Measurements from ENCODE around the gene GPAT2. TPM values are rescaled to one million over a fixed set of nuclear protein-coding genes. Genes with fewer than 3 reads are reported as not detected.
A peak's percentile ranks its signal among the peaks of the same experiment; 100 is the strongest.
"Not testable (repeated sequence)": the region's sequence is repeated elsewhere in the genome, so short reads cannot be mapped to it uniquely, and the experiment has no call there.

Gene GPAT2
- total RNA-seq, 1 donor from 2014 or later, result 0.79 TPM

DNA sequence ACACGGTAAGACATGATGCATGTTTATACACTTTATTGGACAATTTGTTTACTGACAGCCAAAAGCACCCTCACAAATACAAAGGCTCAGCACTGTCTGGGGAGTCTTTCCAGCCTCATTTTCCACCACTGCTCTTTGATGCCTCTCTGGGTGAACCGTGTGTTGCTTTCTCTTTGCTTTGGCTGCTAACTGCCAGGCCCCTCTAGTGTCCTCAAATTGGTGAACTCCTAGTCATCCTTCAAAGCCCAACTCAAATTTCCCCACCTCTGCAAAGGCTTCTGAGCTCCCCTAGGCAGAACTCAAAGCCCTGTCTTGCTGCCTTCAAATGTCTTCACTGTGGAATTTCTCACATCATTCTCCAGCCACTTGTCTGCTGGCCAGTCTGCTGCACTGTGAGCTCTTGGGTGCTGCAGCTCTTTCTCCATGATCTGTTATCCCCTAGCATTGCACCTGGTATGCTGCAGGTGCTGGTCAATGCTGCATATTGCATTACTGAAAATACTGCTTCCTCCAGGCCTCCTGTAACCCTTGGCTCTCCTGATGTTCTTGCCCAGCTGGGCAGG, 32.5 kb upstream of the GPAT2 start:
- H3K4me3 ChIP-seq (ENCODE audit: low read depth, low read length); H3K27me3 ChIP-seq (ENCODE audit: control insufficient read depth, insufficient read depth, low read length); H3K36me3 ChIP-seq (ENCODE audit: control insufficient read depth, insufficient read depth, low read length); DNase-seq (ENCODE audit: low read depth): not testable (repeated sequence)
- FAIRE-seq, result peak; percentile 7

DNA sequence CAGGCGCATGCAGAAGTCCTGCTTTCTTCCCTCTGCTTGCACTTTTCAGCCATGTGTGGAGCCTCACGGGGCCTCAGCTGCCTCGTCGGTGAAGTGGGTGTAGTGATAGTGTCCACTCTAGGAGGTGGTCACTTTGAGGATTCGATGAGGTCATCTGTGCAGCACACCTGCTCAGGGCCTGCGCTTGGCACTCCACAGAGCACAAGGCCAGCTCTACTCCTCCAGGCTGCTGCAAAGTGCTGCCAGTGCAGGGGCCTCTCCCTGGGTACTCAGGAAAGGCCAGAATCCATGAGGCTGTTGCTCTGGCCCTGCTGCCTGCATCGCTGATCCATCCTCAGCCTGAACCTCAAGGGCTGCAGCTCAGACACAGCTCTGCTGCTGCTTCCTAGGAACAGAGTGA, 31.8 kb upstream of the GPAT2 start:
- DNase-seq (ENCODE audit: low read depth); H3K27me3 ChIP-seq (ENCODE audit: control insufficient read depth, insufficient read depth, low read length); H3K4me3 ChIP-seq (ENCODE audit: low read depth, low read length); H3K36me3 ChIP-seq (ENCODE audit: control insufficient read depth, insufficient read depth, low read length); FAIRE-seq: not testable (repeated sequence)

DNA sequence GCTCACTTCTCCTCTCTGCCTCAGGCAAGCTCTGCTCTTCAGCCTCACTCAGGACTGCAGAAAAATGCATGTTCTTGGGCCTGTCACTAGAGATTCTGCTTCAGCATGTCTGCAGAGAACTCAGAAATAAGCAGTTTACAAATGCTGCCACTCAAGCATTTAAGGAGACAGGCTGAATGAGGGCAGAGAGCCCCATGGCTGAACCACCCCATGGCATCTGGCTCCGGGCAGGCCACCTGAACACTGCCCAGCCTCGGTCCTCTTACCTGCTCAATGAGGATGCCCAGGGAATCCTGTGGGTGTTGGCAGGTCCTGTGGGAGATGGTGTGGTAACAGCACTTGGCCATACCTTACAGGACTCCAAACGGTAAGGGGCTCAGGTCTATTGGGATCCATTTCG, 31.2 kb upstream of the GPAT2 start:
- H3K36me3 ChIP-seq (ENCODE audit: control insufficient read depth, insufficient read depth, low read length); DNase-seq (ENCODE audit: low read depth); H3K4me3 ChIP-seq (ENCODE audit: low read depth, low read length); H3K27me3 ChIP-seq (ENCODE audit: control insufficient read depth, insufficient read depth, low read length): not testable (repeated sequence)
- FAIRE-seq, result peak; percentile 95

DNA sequence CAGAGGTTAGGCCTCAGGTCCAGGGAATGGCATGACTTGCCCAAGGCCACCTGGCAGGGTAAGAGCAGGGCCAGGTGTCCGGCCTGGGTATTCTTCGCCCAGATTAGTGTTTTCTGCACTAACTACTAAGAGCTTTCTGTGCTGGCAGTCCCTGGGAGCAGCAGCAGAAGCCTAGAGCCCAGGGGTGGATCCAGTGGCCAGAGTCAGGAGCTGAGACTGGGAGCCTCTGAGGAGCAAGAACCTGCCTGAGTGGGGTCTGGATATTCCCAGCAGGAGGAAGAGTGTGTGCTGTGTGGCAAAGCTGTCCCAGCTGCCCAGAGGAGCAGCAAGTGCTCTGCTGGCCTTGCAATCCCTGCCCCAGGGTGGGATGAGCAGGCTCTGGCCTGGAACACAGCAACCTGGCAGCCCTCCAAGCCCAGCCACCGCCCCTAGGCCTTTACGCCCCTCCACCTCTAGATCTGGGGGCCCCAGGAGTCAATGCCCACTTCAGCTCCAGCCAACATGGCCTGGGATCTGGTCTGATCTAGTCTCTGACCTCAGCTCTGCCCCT, 30.7 kb upstream of the GPAT2 start:
- Histone ChIP-seq H3K36me3 (ENCODE audit: control insufficient read depth, insufficient read depth, low read length) (no peaks in the 10 kb centered on the region), H3K4me3 (ENCODE audit: low read depth, low read length) (no peak overlapping the region), H3K27me3 (ENCODE audit: control insufficient read depth, insufficient read depth, low read length) (no peaks in the 10 kb centered on the region)
- FAIRE-seq, result no peak
- TF ChIP-seq, protein P1, sequence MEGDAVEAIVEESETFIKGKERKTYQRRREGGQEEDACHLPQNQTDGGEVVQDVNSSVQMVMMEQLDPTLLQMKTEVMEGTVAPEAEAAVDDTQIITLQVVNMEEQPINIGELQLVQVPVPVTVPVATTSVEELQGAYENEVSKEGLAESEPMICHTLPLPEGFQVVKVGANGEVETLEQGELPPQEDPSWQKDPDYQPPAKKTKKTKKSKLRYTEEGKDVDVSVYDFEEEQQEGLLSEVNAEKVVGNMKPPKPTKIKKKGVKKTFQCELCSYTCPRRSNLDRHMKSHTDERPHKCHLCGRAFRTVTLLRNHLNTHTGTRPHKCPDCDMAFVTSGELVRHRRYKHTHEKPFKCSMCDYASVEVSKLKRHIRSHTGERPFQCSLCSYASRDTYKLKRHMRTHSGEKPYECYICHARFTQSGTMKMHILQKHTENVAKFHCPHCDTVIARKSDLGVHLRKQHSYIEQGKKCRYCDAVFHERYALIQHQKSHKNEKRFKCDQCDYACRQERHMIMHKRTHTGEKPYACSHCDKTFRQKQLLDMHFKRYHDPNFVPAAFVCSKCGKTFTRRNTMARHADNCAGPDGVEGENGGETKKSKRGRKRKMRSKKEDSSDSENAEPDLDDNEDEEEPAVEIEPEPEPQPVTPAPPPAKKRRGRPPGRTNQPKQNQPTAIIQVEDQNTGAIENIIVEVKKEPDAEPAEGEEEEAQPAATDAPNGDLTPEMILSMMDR (IDR thresholded peaks at IDR 0.05; ENCODE audit: insufficient read depth, low read length, severe bottlenecking), result no peak
- DNase-seq (ENCODE audit: low read depth), result no peak

DNA sequence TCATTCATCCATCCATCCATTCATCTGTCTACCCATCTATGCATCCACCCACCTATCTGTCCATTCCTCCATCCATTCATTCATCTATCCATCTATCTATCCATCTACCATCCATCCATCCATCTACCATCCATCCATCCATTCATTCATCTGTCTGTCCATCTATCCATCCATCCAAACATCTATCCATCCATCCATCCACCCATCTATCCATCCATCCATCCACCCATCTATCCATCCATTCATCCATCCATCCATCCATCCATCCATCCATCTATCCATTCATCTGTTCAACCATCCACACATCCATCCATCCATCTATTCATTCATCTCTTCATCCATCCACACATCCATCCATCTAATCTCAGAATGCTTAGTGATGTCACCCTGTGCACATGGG, 30.0 kb upstream of the GPAT2 start:
- not testable (repeated sequence) for H3K4me3 ChIP-seq (ENCODE audit: low read depth, low read length); FAIRE-seq; H3K27me3 ChIP-seq (ENCODE audit: control insufficient read depth, insufficient read depth, low read length); H3K36me3 ChIP-seq (ENCODE audit: control insufficient read depth, insufficient read depth, low read length); DNase-seq (ENCODE audit: low read depth)

DNA sequence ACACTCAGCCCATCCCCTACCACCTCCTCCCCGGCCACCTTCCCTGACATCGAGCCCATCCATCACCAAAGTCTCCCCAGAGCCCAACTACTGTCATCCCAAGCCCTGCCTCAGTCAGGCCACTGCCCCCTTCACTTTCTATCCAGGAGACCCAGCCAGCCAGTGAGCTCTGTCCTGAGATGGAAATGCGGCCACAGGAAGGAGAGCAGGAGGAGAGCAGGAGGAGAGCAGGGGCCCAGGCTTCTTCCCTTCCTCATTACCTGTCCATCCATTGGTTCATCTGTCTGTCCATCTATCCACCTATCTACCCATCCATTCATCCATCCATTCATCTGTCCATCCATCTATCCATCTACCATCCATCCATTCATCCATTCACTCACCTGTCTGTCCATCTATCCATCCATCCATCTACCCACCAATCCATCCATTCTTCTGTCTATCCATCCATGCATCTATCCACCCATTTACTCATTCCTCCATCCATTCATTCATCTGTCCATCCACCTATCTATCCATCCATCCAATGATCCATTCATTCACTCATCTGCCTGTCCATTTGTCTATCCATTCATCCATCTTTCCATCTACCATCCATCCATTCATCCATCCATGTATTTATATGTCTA, 29.4 kb upstream of the GPAT2 start:
- not testable (repeated sequence) for H3K27me3 ChIP-seq (ENCODE audit: control insufficient read depth, insufficient read depth, low read length); FAIRE-seq; DNase-seq (ENCODE audit: low read depth); H3K36me3 ChIP-seq (ENCODE audit: control insufficient read depth, insufficient read depth, low read length); H3K4me3 ChIP-seq (ENCODE audit: low read depth, low read length)

DNA sequence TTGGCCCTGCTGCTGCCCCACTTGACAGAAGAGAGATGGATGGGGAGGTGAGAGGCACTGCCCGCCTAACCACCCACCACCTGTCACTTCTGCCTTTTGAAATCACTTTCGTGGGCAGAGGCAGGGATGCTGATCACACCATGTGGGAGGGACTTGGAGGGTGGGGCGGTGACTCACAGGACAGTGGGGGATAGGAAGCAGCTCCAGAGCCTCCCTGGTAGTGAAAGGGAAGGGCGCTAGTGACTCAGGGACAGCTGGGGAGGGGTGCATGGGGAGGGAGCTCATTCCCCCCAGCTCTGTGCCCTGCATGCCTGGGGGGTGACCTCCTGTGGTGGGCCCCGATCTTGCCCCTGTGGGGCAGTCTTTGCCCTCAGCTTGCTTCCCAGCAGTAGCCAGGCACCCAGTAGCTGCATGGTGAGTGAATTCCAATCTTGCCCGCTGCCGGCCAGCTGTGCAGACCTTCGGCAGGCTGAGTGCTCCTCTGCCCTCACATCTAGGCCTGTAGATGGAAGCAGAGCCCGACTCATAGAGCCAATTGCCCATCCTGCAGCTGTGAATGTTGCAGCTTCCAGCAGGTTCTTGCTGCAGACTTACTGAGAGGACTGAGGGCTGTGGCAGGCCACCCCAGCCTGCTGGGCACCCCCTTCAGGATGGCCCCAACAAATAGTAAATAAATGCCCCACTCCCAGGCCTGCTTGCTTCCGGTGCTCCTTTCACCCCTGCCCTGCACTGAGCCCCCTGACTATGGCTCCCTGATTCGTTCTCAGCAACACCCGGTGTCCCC, 28.6 kb upstream of the GPAT2 start:
- TF ChIP-seq, protein P1 (IDR thresholded peaks at IDR 0.05; ENCODE audit: insufficient read depth, low read length, severe bottlenecking), result peak; percentile 16
- H3K36me3 ChIP-seq (ENCODE audit: control insufficient read depth, insufficient read depth, low read length); H3K4me3 ChIP-seq (ENCODE audit: low read depth, low read length); FAIRE-seq; H3K27me3 ChIP-seq (ENCODE audit: control insufficient read depth, insufficient read depth, low read length): not testable (repeated sequence)
- DNase-seq (ENCODE audit: low read depth), result peak; percentile 63

DNA sequence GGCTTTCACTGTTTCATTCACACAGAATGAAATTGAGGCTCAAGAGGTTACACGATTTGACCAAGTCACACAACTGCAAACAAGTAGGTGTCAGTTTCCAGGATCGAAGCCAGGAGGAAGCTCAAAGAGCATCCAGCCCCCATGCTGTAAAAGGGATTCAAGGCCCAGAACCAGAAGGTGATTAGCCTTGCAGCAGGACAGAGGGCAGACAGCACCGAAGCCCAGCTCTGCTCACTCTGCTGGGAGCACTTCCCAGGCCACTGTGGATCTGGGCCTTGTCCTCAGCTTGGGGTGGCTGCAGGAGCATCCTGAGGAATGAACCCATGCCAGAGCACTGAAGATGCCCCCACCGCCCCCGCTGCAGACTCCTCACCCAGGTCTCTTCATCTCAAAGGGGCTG, 27.8 kb upstream of the GPAT2 start:
- H3K36me3 ChIP-seq (ENCODE audit: control insufficient read depth, insufficient read depth, low read length); H3K4me3 ChIP-seq (ENCODE audit: low read depth, low read length); DNase-seq (ENCODE audit: low read depth); H3K27me3 ChIP-seq (ENCODE audit: control insufficient read depth, insufficient read depth, low read length); FAIRE-seq: not testable (repeated sequence)

DNA sequence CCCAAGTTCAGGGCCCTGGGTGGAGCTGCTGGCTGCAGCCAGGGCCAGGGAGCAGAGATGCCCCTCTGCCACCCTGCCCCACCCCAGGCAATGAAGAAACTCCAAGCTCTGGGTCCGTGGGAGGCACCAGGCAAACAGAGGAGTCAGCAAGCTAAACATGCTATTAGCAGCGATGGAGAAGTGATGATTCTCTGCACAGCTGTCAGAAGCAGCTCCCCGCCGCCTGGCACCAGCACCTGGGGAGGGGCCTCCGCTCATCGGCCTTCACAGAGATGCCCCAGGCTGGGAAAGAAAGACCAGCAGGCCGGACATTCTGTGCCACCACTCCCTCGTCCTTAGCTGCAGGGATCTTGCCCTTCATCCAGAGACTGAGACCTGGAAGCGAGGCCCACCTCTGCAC, 27.2 kb upstream of the GPAT2 start:
- DNase-seq (ENCODE audit: low read depth); H3K4me3 ChIP-seq (ENCODE audit: low read depth, low read length); H3K27me3 ChIP-seq (ENCODE audit: control insufficient read depth, insufficient read depth, low read length); FAIRE-seq; H3K36me3 ChIP-seq (ENCODE audit: control insufficient read depth, insufficient read depth, low read length): not testable (repeated sequence)

DNA sequence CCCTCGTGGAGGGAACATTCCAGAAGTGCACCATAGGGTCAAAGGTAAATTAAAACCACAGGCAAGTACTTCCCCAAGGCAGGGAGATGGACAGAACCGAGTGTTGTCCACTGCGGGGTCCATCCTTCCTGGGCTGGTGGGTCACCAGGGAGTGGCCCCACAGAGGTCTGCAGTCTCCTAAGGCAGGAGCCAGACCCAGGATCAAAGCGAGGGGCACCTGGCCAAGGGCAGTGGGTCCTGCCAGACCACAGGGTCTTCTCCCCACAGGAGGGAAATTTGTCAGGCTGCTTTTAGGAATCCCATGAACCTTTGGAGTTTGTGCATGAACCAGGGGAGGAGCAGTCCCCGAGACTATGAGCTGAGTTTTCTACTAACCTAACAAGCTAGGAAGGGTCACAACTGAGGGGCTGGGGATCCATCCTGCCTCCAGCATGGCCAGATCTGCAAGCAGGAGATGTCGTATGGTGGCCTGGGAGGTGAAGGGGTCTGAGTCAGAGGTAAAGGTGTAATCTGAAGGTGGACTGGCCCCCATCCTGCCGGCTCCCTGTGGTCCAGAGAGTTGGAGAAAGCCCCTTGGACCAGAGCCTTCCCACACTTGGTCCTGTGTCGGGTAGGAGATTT, 26.6 kb upstream of the GPAT2 start:
- not testable (repeated sequence) for H3K27me3 ChIP-seq (ENCODE audit: control insufficient read depth, insufficient read depth, low read length); H3K4me3 ChIP-seq (ENCODE audit: low read depth, low read length); FAIRE-seq; DNase-seq (ENCODE audit: low read depth); H3K36me3 ChIP-seq (ENCODE audit: control insufficient read depth, insufficient read depth, low read length)

DNA sequence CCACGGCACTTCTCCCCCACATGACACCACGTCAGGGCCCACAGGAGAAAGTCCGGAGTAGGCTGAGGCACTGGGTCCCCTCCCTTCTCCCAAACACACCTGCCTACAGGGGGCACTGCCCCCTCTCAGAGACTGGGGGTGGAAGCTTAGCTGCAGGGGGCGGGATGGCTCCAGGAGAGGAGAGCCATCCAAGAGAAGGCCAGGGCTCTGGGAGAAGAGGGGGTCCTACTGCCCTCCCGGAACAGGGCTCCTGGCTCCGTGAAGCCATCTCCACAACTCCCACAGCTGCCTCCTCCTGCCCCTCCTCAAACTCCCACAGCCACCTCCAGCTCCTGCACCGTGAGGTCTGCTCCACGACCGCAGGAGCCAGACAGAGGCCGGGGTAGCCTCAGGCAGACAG, 25.6 kb upstream of the GPAT2 start:
- not testable (repeated sequence) for H3K4me3 ChIP-seq (ENCODE audit: low read depth, low read length); DNase-seq (ENCODE audit: low read depth); H3K36me3 ChIP-seq (ENCODE audit: control insufficient read depth, insufficient read depth, low read length); H3K27me3 ChIP-seq (ENCODE audit: control insufficient read depth, insufficient read depth, low read length); FAIRE-seq

DNA sequence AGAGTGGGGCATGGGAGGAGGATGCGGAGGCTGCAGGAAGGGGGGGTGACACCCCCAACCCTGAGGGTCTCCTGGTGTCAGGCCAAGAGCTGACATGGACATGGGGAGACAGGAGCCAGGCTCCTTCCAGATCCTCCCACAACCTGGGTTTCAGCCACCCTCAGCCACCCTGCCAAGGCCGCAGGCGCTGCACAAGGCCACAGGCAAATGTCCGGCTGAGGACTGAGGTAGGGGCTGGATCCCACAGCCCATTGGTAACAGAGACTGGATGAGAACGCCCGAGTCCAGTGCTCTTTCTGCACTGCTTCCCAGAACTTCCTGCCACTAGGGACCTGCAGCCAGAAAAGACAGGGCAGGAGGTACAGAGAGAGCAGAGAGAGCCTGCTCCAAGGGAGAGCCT, 24.7 kb upstream of the GPAT2 start:
- not testable (repeated sequence) for H3K4me3 ChIP-seq (ENCODE audit: low read depth, low read length); DNase-seq (ENCODE audit: low read depth); H3K27me3 ChIP-seq (ENCODE audit: control insufficient read depth, insufficient read depth, low read length); H3K36me3 ChIP-seq (ENCODE audit: control insufficient read depth, insufficient read depth, low read length); FAIRE-seq

All from bronchial epithelial cell (primary cell).